CD14-positive monocyte (primary cell): ENCODE data around the gene METTL17. TPM values are rescaled to one million over a fixed set of nuclear protein-coding genes. Genes with fewer than 3 reads are reported as not detected.

Source experiments
- DNase-seq, 3 donors: peaks; one replicate each; pipeline ENCODE4 v3.0.0-alpha.2; 2011 to 2022
- H2AFZ ChIP-seq: 2 replicates; pipeline ENCODE4 v1.6.0; 2012; ENCODE audit warnings: mild to moderate bottlenecking, low read depth, low read length, inconsistent platforms; ENCODE audit not compliant: insufficient read depth, poor library complexity, severe bottlenecking
- H3K27ac ChIP-seq, 2 donors: 1 replicate in 1 of 2; 2 replicates in 1 of 2; pipeline ENCODE4 v1.5.1; 2012 to 2013; ENCODE audit warnings: low read length in 2 of 2, control low read depth in 1 of 2, inconsistent platforms in 1 of 2, low read depth in 1 of 2, mild to moderate bottlenecking in 1 of 2
- H3K27me3 ChIP-seq, 2 donors: one replicate each; pipeline versions ENCODE4 v1.6.0 to v1.6.1; 2011 to 2013; ENCODE audit warnings: low read length in 2 of 2; ENCODE audit not compliant: control insufficient read depth in 2 of 2, insufficient read depth in 2 of 2
- H3K36me3 ChIP-seq, 2 donors: replicated peaks in 1 of 2; 1 replicate in 1 of 2; 2 replicates in 1 of 2; pipeline versions ENCODE4 v1.5.1 to v1.6.1; 2012 to 2013; ENCODE audit warnings: low read length in 2 of 2, control low read depth in 1 of 2, inconsistent platforms in 1 of 2, mild to moderate bottlenecking in 1 of 2; ENCODE audit not compliant: insufficient read depth in 2 of 2, control insufficient read depth in 1 of 2
- H3K4me1 ChIP-seq, 2 donors: 1 replicate in 1 of 2; 2 replicates in 1 of 2; pipeline versions ENCODE4 v1.5.1 to v1.6.1; 2012 to 2013; ENCODE audit warnings: low read length in 2 of 2, control low read depth in 1 of 2, inconsistent platforms in 1 of 2, mild to moderate bottlenecking in 1 of 2, moderate library complexity in 1 of 2; ENCODE audit not compliant: insufficient read depth in 2 of 2, control insufficient read depth in 1 of 2
- H3K4me2 ChIP-seq: replicated peaks from 2 replicates; pipeline ENCODE3; 2012; ENCODE audit warnings: low read length, moderate library complexity, mild to moderate bottlenecking; ENCODE audit not compliant: poor library complexity, severe bottlenecking; ENCODE audit errors: extremely low read depth
- H3K4me3 ChIP-seq, 3 experiments: fragments of 200-600 bp in 1 of 3; sonication (generic) in 1 of 3; replicated peaks in 1 of 3; 1 replicate in 2 of 3; 2 replicates in 1 of 3; pipeline ENCODE4 v1.5.1; 2011 to 2013; ENCODE audit warnings: low read length in 3 of 3, mild to moderate bottlenecking in 3 of 3, control low read depth in 2 of 3, low read depth in 2 of 3, inconsistent platforms in 1 of 3, moderate library complexity in 1 of 3
- H3K79me2 ChIP-seq: 2 replicates; pipeline ENCODE4 v1.6.0; 2012; ENCODE audit warnings: mild to moderate bottlenecking, control low read depth, inconsistent platforms, low read length, moderate library complexity; ENCODE audit not compliant: insufficient read depth
- H3K9ac ChIP-seq: 2 replicates; pipeline ENCODE4 v1.6.0; 2017; ENCODE audit warnings: low read length, mild to moderate bottlenecking; ENCODE audit not compliant: insufficient read depth, poor library complexity, severe bottlenecking
- H3K9me3 ChIP-seq, 2 donors: replicated peaks in 1 of 2; 1 replicate in 1 of 2; 2 replicates in 1 of 2; pipeline versions ENCODE4 v1.5.1 to v1.6.1; 2012 to 2013; ENCODE audit warnings: low read length in 2 of 2, control low read depth in 1 of 2; ENCODE audit not compliant: control insufficient read depth in 1 of 2, insufficient read depth in 1 of 2
- H4K20me1 ChIP-seq: 2 replicates; pipeline ENCODE4 v1.6.0; 2012; ENCODE audit warnings: mild to moderate bottlenecking, low read length, control low read depth, moderate library complexity; ENCODE audit not compliant: insufficient read depth
- H3K27ac Mint-ChIP-seq, 7 donors: one replicate each; pipeline ENCODE4 v1.8.0; 2020; ENCODE audit warnings: mild to moderate bottlenecking in 7 of 7, mixed read lengths in 7 of 7, moderate library complexity in 6 of 7, inconsistent platforms in 2 of 7
- H3K27me3 Mint-ChIP-seq, 3 donors: one replicate each; pipeline ENCODE4 v1.8.0; 2021 to 2022; ENCODE audit warnings: low read depth in 3 of 3, mild to moderate bottlenecking in 3 of 3, mixed read lengths in 3 of 3, moderate library complexity in 3 of 3, inconsistent platforms in 1 of 3
- H3K36me3 Mint-ChIP-seq, 2 donors: one replicate each; pipeline ENCODE4 v1.8.0; 2020; ENCODE audit warnings: mixed read lengths in 2 of 2, inconsistent platforms in 1 of 2, mild to moderate bottlenecking in 1 of 2
- H3K4me1 Mint-ChIP-seq: one replicate; pipeline ENCODE4 v1.8.0; 2020; ENCODE audit warnings: mild to moderate bottlenecking, mixed read lengths
- H3K4me3 Mint-ChIP-seq, 2 donors: one replicate each; pipeline ENCODE4 v1.8.0; 2020; ENCODE audit warnings: mild to moderate bottlenecking in 2 of 2, mixed read lengths in 2 of 2, moderate library complexity in 1 of 2
- H3K9me3 Mint-ChIP-seq, 7 donors: one replicate each; pipeline ENCODE4 v1.8.0; 2020 to 2022; ENCODE audit warnings: mixed read lengths in 7 of 7, mild to moderate bottlenecking in 6 of 7, moderate library complexity in 6 of 7, inconsistent platforms in 2 of 7
- CTCF ChIP-seq: fragments of 200-600 bp; IDR thresholded peaks from one replicate; pipeline ENCODE4 v1.8.0; 2022; ENCODE audit warnings: antibody characterized with exemption, mild to moderate bottlenecking
- WGBS: methylation state at CpG from one replicate; pipeline ENCODE4 v1.1.5; 2013; ENCODE audit warnings: missing lambda C conversion rate; ENCODE audit not compliant: insufficient coverage; 5-methylcytosine and 5-hydroxymethylcytosine counted together
- intact Hi-C, 2 donors: fragments of 100-400 bp; cut with micrococcal nuclease; formaldehyde crosslinking; loops; one replicate each; pipeline versions ENCODE4 v1.15.0 to v1.15.1; 2023
- polyA plus RNA-seq, 3 donors: library from polyadenylated mRNA; depleted of rRNA in 1 of 3; unstranded in 2 of 3; stranded (reverse) in 1 of 3; fragments of 300-500 nt in 2 of 3; fragments of >200 nt in 1 of 3; fragmentation: Illumina TruSeq in 2 of 3; gene quantifications; 1 replicate in 2 of 3; 2 replicates in 1 of 3; pipeline ENCODE4 v1.2.3, GENCODE V29; 2012 to 2021

Gene METTL17
- polyA plus RNA-seq, 3 donors, result 20.1 to 137 (median 21.1) TPM

GRCh38 chr14:21011136-21011535 lies 21.4 kb downstream of the METTL17 start:
- no peak for TF ChIP-seq CTCF
- peaks cover 11 to 16% (median 15%) of the 10 kb centered on the region in 3 donors for H3K27me3 Mint-ChIP-seq
- WGBS, result no CpG with 5 or more reads among the region's 1 CpG

GRCh38 chr14:21014761-21015190 lies 25.0 kb downstream of the METTL17 start:
- Histone ChIP-seq H3K9ac (no peak overlapping the region), H4K20me1 (no peaks in the 10 kb centered on the region), H3K9me3 (no peaks in the 10 kb centered on the region), H3K27ac (no peak overlapping the region), H3K4me1 (peaks cover 48 to 52% of the 10 kb centered on the region in 2 donors), H3K36me3 (no peaks in the 10 kb centered on the region), H3K79me2 (no peaks in the 10 kb centered on the region), H3K4me2 (no peak overlapping the region), H3K4me3 (no peak overlapping the region), H2AFZ (no peak overlapping the region), H3K27me3 (peaks cover 0 to 5% of the 10 kb centered on the region in 2 donors)
- Mint-ChIP-seq H3K27me3 (peaks cover 14 to 19% (median 18%) of the 10 kb centered on the region in 3 donors), H3K4me3 (no peak overlapping the region), H3K9me3 (peaks cover 0 to 1% (median 0%) of the 10 kb centered on the region in 7 donors), H3K36me3 (no peaks in the 10 kb centered on the region), H3K27ac (peak overlapping the region in 4 of 7 donors; percentile 43 to 89 (median 62)), H3K4me1 (peaks cover 49% of the 10 kb centered on the region)
- 4% methylated on average over 4 of the region's 4 CpGs for WGBS
- peak; percentile 71 to 85 (median 77) for DNase-seq
- intact Hi-C loops, result loop anchor here (2.0 to 10.0 kb wide), 5 partner anchors 43 to 93 kb away; partner anchors contain the start of gene RNASE8 (in 1 of the 2)
- TF ChIP-seq CTCF, result peak; percentile 92

More at GRCh38 chr14:21011136-21011535, 21.4 kb downstream of the METTL17 start:
- Histone ChIP-seq H3K4me2 (no peak overlapping the region), H3K27me3 (peaks cover 0 to 5% of the 10 kb centered on the region in 2 donors), H4K20me1 (no peaks in the 10 kb centered on the region), H3K79me2 (no peaks in the 10 kb centered on the region), H3K36me3 (no peaks in the 10 kb centered on the region), H2AFZ (no peak overlapping the region), H3K4me3 (no peak overlapping the region), H3K4me1 (peaks cover 15% of the 10 kb centered on the region in 2 donors), H3K9me3 (no peaks in the 10 kb centered on the region), H3K9ac (no peak overlapping the region), H3K27ac (no peak overlapping the region)
- Mint-ChIP-seq H3K36me3 (no peaks in the 10 kb centered on the region), H3K4me1 (peaks cover 14% of the 10 kb centered on the region), H3K27ac (no peak overlapping the region), H3K9me3 (peaks cover 0 to 1% (median 0%) of the 10 kb centered on the region in 7 donors), H3K4me3 (no peak overlapping the region)
- intact Hi-C loops, result loop anchor here in 1 of 2 donors (5.0 to 10.0 kb wide), 3 partner anchors 54 to 96 kb away; no protein-coding TSS in a partner anchor
- DNase-seq, result no peak
